ENCODE results near the gene PIP4K2A.
"Not testable (repeated sequence)": the region's sequence is repeated elsewhere in the genome, so short reads cannot be mapped to it uniquely, and the experiment has no call there.

The PIP4K2A gene

DNA sequence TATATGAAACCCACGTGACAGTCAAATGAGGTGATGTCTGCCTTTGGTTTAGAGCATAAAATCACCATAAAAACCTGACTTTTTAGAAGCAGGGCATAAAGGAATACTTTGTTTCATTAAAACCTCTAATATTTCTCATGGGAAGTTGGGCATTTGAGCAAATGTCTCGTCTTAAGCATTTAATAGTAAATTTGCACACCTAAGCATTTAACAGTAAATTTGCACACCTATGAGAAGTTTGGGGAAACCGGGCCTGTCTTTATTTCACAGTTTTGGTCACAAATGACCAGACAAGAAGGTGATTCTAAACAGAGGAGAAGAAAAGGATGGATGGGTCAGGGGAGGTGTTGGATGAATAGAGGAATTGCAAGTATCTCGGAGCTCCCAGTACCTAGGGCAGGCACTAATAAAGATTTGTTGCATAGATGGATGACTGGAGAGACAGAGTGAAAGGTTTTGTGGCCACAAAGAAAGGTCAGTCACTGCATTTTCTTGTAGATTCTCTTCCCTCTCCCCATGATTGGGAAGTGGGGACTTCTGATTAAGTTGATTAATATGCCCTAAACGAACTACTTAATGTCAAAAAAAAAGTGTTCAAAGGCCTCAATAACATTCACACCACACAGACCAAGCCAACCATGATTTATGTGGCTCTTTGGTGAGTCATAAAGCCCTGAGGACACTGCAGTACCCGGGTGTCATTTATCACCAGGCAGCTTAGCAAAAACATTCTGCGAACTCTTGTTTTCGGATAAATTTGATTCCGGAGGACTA is 210.9 kb downstream of the PIP4K2A start:
- DNase-seq: no peak

DNA sequence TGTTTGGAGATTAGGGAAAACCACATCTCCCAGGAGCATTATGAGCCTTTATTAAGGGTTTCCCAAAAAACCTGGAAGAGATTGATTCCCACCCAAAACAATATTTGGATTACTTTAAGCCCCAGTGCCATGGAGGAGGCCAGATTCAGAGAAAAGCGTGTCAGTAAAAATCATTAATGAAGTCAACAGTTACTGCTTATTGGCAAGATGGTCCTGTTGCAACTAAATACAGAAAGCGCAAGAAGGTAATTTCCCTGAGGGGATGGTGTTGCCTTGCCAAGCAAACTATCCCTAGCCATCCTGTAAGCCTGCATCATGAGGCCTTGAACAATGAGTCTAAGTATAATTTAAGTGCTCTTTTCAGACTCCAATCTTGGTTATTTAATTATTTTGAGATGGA is 212.5 kb downstream of the PIP4K2A start:
- no peak for DNase-seq

DNA sequence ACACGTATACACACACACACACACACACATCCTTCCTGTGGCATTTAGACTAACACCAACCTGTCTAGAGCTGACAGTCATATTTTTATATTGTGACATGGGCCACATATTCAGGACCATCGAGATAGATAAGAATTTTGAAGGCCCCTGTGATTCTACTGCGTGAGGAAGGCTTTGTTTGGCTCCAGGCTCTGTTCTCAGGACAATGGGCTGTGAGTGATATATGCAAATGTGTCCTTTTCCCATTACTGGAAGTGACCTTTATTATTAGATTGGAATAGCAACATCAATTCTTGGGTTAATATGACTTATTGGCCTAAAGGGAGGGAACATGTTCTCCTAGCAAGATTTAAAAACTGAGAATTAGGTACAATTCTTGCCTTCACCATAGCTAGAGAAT is 213.0 kb downstream of the PIP4K2A start:
- no peak for DNase-seq

DNA sequence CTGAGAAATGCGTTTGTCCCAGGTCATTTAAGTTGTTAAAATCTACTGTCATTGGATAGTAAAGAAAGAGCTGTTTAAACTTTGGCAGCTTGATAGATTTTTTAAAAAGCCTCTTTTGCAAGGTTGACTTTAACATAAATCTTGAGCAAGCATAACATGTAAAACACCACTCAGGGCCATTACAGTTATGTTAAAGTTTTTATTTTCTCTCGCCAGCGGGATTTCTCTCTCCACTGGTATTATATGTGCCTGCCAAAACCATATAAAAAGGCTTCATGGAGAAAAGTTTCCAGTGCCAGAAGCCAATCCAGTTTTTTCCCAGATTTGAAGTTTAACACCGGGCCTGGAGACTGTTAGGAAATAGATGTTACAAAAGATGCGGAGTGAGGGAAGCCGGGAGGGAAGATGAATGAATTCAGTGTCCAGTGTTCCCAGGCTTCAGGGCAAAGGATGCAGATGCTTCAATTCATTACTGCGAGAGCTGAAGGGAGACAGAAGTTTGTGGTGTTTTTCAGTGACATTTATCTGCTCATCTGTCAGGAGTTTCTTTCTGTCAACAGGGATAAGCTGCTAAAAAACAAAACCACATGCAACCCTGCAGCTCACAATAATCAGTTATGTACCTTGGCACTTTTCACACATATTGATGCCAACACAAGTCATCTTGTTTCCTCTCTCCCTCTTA is 213.6 kb downstream of the PIP4K2A start:
- DNase-seq: no peak

DNA sequence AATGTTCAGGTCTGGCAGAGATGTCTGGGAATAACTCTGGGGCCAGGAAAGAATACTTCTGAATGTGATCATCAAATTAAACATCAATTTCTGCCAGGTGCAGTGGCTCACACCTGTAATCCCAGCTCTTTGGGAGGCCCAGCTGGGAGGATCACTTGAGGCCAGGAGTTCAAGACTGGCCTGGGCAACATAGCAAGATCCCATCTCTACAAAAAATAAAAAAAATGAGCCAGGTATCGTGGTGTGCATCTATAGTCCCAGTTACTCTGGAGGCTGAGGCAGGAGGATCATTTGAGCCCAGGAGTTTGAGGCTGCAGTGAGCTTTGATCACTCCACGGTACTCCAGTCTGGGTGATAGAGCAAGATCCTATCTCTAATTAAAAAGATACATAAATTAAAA is 214.4 kb downstream of the PIP4K2A start:
- DNase-seq: not testable (repeated sequence)

DNA sequence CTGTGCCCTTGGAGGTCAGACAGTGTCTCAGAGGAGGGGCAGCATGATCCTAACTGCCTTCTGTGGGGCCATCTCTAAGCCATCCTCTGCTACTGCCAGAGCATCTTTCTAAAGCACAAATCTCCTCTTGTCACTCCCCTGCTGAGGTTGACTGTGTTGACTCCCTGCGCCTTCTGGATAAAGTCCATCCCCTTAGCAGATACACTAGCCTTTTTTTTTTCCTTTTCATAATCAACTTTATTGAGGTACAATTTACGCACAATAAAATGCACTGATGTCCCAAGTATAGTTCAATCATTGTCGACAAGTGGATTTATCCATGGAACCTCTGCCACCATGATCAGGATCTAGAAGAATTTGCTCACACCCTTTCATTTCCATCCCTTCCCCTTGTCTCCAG is 219.0 kb downstream of the PIP4K2A start:
- no peak for DNase-seq

DNA sequence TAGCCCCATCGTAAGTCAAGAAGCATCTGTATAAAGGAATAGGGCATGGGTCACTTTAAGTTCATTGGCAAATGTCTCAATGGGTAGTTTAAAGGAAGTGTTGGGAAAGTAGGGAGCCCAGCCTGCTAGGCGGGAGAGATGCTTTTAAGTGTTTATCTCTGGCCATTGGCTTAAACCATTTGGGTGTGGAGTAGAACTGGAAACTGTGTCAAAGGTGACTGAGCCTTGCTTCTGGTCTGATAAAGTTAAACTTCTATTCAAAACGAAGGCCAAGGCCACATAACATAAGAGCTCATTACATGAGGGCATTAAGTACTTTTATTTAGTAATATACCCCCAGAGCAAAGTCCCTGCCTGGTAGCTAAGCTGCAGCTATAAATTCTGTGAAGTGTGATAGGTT is 220.4 kb downstream of the PIP4K2A start:
- no peak for DNase-seq

DNA sequence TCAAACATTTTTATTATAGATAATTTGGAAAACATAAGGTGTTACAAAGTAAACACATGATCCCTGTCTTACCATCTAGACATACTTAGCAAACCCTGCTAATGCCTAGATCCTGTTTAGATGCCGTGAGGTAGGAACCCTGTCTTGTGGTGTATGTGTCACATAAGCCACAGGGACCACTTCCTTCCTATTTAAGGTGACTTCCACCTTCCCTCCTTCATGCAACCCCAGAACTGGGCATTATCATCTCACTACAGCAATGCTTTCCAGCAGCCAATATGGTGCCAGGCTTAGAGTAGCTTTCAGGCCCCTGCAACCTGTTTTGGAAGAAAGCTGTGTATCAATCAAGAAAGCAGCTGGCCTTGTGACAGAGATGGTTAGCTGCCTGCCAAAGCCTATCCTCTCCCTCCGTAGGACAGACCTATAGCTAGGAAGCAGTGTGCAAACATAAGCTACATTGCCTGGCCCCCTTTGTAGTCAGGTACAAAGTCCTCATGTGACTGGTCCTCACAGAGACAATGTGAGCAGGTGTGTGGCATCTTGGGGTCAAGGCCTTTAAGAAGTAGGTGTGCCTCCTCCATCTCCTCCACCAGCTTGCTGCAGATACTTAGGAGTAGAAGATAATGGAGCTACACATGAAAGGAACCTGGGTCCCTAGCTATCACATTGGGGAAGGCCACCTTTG is 222.3 kb downstream of the PIP4K2A start:
- no peak for DNase-seq

DNA sequence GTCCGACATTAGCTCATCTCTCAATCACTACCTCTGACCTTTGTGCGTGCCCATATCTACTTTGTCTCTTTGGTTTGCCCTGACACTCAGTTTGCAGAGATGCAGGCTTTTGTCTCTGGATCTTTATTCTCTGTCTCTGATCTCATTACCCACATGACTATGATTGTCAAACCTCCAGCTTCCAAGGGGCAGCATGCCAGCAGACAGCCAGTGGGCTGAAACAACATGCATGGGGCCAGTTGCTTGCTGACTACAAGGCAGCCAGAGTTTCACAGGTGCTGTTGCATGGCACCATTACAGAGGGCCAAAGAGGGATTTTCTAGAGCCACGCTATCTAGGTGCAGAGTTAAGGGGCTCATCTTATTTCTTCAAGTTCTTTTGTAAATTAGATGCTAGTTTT is 222.9 kb downstream of the PIP4K2A start:
- DNase-seq: no peak

DNA sequence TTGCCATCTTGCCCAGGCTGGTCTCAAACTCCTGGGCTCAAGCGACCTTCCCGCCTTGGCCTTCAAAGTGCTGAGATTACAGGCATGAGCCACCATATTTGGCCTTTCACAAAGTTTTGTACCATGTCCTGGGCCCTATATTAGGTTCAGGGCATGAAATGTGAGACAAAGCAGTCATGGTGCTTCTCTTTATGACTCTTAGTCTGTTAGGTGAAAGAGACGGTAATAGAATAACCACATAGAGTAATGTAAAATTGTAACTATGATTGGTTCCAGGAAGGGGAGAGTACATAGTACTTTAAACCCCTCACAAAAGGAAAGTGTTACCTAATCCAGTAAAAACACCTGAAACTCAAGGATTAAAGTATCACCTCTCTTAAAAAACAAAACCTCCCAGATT is 224.4 kb downstream of the PIP4K2A start:
- DNase-seq: no peak

DNA sequence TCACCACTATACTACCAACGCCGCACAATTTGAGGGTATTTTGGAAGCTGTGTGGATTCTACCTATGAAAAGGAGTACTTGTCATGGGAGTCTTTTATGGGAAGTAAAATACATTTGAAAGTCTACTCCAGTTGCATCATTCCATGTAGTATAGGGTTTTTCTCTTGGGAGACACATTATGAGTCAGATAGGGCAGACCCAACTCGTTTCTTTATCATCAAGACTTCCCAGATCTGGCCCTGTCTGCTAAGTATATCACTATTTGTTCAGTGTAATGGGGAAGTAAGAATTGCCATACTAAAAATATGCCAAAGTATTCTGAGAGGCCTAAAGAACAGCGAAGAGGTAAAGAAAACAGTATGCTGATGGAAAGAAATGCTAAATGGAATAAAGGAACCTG is 224.9 kb downstream of the PIP4K2A start:
- DNase-seq: no peak

DNA sequence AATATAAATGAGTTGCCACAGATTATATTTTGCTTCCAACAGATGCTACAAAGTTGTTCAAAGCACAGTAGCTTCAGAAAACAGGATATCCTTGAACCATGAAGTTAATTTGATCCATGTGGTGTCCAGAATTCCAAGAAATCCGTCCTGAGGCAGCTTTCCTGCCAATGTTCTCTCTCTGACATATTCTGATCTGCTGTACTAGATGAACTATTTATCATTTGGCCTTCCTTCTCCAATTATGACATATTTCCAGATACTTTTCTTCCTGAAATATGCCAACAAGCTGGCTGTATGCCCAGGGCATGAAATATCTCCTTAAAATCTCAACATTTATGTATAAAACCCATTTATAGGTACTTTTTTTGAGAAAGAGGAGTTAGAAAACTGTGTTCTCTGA is 227.9 kb downstream of the PIP4K2A start:
- DNase-seq: no peak
